ENCODE data around the gene LY9. TPM values are rescaled to one million over a fixed set of nuclear protein-coding genes. Genes with fewer than 3 reads are reported as not detected.

The LY9 gene
- total RNA-seq, 1 experiment from 2014 or later, result not detected

- ChIA-PET CTCF (no interaction called here), POLR2A (ENCODE audit: low non-redundant PET) (no interaction called here)
- peaks cover 22% of the 10 kb centered on the region for H3K27me3 ChIP-seq (replicated peaks; ENCODE audit: insufficient read depth, low read depth, low read length, poor library complexity)
- no peaks in the 10 kb centered on the region for H3K4me1 ChIP-seq (ENCODE audit: insufficient read depth, low read length, poor library complexity, severe bottlenecking)
- no peaks in the 10 kb centered on the region for H3K36me3 ChIP-seq (ENCODE audit: insufficient read depth, low read length, poor library complexity, severe bottlenecking)
- H3K27ac ChIP-seq (ENCODE audit: low read depth, low read length, poor library complexity, severe bottlenecking), result no peak overlapping the region
- intact Hi-C loops (cut with micrococcal nuclease; ENCODE audit: unreplicated experiment), result no loop called here
- BruUV-seq (replicated peaks), result no TSS peak
- no peak for DNase-seq (ENCODE audit: low spot score)
- H3K4me3 ChIP-seq (ENCODE audit: low read depth, low read length, poor library complexity, severe bottlenecking), result no peak overlapping the region
- H3K9me3 ChIP-seq (ENCODE audit: low read depth, low read length, poor library complexity, severe bottlenecking), result no peaks in the 10 kb centered on the region
- TF ChIP-seq CTCF (conservative IDR thresholded peaks at IDR 0.05; ENCODE audit: low read depth, low read length) (no peak), EZH2 (IDR thresholded peaks at IDR 0.05; ENCODE audit: borderline replicate concordance, low read depth, low read length, poor library complexity, severe bottlenecking) (no peak)
Measured at GRCh38 chr1:160863061-160863773, 67.2 kb downstream of the LY9 start.

GRCh38 chr1:160863774-160864131, 67.8 kb downstream of the LY9 start:
- POLR2A ChIA-PET (ENCODE audit: low non-redundant PET), result no interaction called here
- no peak for TF ChIP-seq EZH2 (IDR thresholded peaks at IDR 0.05; ENCODE audit: borderline replicate concordance, low read depth, low read length, poor library complexity, severe bottlenecking)
- TF ChIP-seq CTCF (conservative IDR thresholded peaks at IDR 0.05; ENCODE audit: low read depth, low read length), result no peak
- CTCF ChIA-PET, result no interaction called here
- no peak for DNase-seq (ENCODE audit: low spot score)
- no TSS peak for BruUV-seq (replicated peaks)
- Histone ChIP-seq H3K27me3 (replicated peaks; ENCODE audit: insufficient read depth, low read depth, low read length, poor library complexity) (peaks cover 22% of the 10 kb centered on the region), H3K4me1 (ENCODE audit: insufficient read depth, low read length, poor library complexity, severe bottlenecking) (no peaks in the 10 kb centered on the region), H3K9me3 (ENCODE audit: low read depth, low read length, poor library complexity, severe bottlenecking) (no peaks in the 10 kb centered on the region), H3K4me3 (ENCODE audit: low read depth, low read length, poor library complexity, severe bottlenecking) (no peak overlapping the region), H3K27ac (ENCODE audit: low read depth, low read length, poor library complexity, severe bottlenecking) (no peak overlapping the region), H3K36me3 (ENCODE audit: insufficient read depth, low read length, poor library complexity, severe bottlenecking) (no peaks in the 10 kb centered on the region)
- intact Hi-C loops (cut with micrococcal nuclease; ENCODE audit: unreplicated experiment), result no loop called here

- H3K36me3 ChIP-seq (ENCODE audit: insufficient read depth, low read length, poor library complexity, severe bottlenecking), result no peaks in the 10 kb centered on the region
- no peak overlapping the region for H3K4me3 ChIP-seq (ENCODE audit: low read depth, low read length, poor library complexity, severe bottlenecking)
- no peak overlapping the region for H3K27ac ChIP-seq (ENCODE audit: low read depth, low read length, poor library complexity, severe bottlenecking)
- no peak for DNase-seq (ENCODE audit: low spot score)
- peaks cover 22% of the 10 kb centered on the region for H3K27me3 ChIP-seq (replicated peaks; ENCODE audit: insufficient read depth, low read depth, low read length, poor library complexity)
- intact Hi-C loops (cut with micrococcal nuclease; ENCODE audit: unreplicated experiment), result no loop called here
- no peaks in the 10 kb centered on the region for H3K4me1 ChIP-seq (ENCODE audit: insufficient read depth, low read length, poor library complexity, severe bottlenecking)
- no peaks in the 10 kb centered on the region for H3K9me3 ChIP-seq (ENCODE audit: low read depth, low read length, poor library complexity, severe bottlenecking)
- no TSS peak for BruUV-seq (replicated peaks)
- TF ChIP-seq CTCF (conservative IDR thresholded peaks at IDR 0.05; ENCODE audit: low read depth, low read length), result no peak
- POLR2A ChIA-PET (ENCODE audit: low non-redundant PET), result no interaction called here
- CTCF ChIA-PET, result no interaction called here
Measured at GRCh38 chr1:160864173-160864572, 68.2 kb downstream of the LY9 start.
